Stimulated activated CD4-positive, alpha-beta T cell treated with anti-CD3 and anti-CD28 coated beads, Interleukin-4, amount 100 ng/mL, for 4 hours (primary cell): Measurements from ENCODE around the gene DOCK3.
A peak's percentile ranks its signal among the peaks of the same experiment; 100 is the strongest.
"Not testable (repeated sequence)": the region's sequence is repeated elsewhere in the genome, so short reads cannot be mapped to it uniquely, and the experiment has no call there.

Experiments used
- DNase-seq, 2 experiments: peaks; one replicate each; pipeline ENCODE4 v3.0.0-alpha.2; 2020

DOCK3 gene

GRCh38 chr3:51338632-51339031 lies 663.9 kb downstream of the DOCK3 start:
- no peak for DNase-seq

- no peak for DNase-seq
These were observed 665.5 kb downstream of the DOCK3 start for GRCh38 chr3:51340013-51340829.

DNA sequence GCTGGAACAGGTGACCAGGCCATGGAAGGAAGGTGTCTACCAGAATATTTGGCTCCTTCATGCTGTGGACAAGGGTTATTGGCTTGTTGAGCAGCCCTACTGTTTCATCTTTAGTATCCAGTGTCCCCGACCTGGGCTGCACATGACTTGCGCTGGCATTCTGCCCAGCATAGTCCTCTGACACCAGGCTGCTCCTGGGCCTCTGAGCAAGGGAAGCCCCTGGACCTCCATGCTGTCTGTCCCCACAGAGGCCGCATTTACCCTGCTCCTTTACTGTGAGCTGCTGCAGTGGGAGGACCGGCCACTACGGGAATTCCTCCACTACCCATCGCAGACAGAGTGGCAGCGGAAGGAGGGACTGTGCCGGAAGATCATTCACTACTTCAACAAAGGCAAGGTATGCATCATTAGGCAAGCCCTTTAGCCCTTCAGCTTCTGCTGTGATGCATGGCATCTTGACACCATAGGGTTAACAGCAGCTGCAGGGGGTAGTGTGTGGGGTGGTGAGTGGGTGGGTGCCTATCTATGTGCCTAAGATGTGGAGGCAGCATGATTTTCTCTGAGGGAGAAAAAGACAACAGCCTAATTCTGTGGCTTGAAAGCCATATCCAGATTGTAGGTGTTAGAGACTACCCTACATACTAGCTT lies 666.4 kb downstream of the DOCK3 start:
- no peak for DNase-seq

DNA sequence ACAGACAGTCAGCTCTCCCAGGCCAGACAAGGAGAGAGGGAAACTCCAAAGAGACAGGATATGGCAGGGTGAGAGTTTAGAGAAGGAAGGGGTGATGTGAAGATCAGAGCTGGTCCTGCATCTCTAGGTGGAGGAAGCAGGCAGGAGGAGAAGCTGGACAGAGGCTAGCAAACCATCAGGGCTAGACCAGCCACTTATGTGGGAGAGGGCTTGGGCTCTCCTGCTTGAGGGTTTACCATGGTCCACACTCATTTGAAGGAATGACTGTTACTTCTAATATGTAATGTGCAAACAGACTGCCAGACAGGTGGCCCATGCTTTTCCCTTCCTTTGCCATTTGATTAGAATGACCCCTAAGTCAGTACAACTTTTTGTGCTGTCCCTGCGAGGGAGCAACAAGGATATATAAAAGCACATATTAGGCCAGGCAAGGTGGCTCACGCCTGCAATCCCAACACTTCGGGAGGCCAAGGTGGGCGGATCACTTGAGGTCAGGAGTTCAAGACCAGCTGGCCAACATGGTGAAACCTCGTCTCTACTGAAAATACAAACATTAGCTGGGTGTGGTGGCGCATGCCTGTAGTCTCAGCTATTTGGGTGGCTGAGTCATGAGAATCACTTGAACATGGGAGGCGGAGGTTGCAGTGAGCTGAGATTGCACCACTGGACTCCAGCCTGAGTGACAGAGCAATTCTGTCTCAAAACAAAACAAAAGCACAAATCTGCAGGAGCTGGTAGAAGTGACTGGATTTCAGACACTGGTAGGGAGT lies 669.4 kb downstream of the DOCK3 start:
- DNase-seq, result no peak

GRCh38 chr3:51350751-51351150 lies 676.0 kb downstream of the DOCK3 start:
- DNase-seq, result no peak

GRCh38 chr3:51353131-51353530 lies 678.4 kb downstream of the DOCK3 start:
- no peak for DNase-seq

DNA sequence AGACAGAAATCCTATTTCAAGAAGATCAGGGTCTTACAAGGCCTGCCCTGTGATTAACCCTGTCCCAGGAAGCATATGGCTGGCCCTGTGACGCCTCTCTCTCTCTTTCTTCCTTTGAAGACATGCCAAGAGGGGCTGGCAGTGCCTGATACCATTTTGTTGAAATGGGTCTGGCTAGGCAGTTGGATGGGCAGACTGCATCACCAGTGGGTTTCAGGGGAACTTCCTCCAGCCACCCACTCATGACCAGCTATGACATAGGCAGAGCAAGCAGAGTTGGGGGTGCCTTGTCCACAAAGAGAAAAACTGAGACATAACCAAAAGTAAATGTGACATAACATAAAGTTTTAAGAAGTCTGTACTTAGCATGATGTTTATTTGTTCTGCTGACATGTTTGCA lies 679.0 kb downstream of the DOCK3 start:
- DNase-seq, result no peak

DNA sequence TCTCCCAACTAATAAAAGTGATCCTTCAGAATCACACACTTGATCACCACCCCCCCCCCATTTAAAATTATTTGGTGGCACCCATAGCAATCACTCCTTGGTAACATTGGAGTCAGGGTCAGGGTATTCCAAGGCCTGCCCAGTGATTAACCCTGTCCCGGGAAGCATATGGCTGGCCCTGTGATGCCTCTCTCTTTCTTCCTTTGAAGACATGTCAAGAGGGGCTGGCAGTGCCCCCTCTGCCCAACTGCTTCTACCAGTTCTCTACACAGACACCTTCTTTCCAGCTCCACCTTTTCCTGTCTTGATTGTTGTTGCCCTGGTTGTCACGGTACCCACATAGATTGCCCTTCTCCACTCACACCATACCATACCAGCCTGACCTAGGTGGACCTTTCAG lies 679.4 kb downstream of the DOCK3 start:
- no peak for DNase-seq

GRCh38 chr3:51354731-51355615 lies 680.2 kb downstream of the DOCK3 start:
- DNase-seq, result no peak

- DNase-seq, result no peak
These were observed 681.3 kb downstream of the DOCK3 start for GRCh38 chr3:51355891-51356578.

GRCh38 chr3:51357856-51358255 lies 683.1 kb downstream of the DOCK3 start:
- no peak for DNase-seq

GRCh38 chr3:51358981-51359380 lies 684.3 kb downstream of the DOCK3 start:
- DNase-seq, result no peak

DNA sequence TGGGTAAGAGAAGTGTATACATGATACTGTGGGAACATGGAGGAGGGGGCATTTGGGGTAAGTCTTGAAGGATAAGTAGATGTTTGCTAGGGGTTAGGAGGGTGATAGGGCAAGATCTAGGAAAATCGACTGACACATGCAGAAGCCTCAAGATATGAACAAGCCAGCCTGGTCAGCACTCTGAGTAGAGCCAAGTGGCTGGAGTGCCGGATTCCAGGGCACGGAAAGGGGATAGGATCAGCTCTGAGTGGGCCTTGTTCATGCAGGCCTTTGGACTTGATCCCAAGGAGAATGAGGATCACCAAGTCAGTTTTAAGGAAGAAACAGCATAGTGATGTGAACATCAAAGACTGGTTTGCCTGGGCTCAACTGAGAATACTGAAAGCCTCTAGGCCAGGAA lies 686.1 kb downstream of the DOCK3 start:
- DNase-seq, result no peak

GRCh38 chr3:51361746-51362145 lies 687.0 kb downstream of the DOCK3 start:
- DNase-seq, result no peak

- no peak for DNase-seq
These were observed 687.7 kb downstream of the DOCK3 start for GRCh38 chr3:51362476-51362875.

GRCh38 chr3:51368276-51368675 lies 693.5 kb downstream of the DOCK3 start:
- not testable (repeated sequence) for DNase-seq

GRCh38 chr3:51371943-51372557 lies 697.3 kb downstream of the DOCK3 start:
- DNase-seq, result peak in 1 of 2 experiments; percentile 29

GRCh38 chr3:51373658-51374421 lies 699.1 kb downstream of the DOCK3 start:
- DNase-seq, result no peak

DNA sequence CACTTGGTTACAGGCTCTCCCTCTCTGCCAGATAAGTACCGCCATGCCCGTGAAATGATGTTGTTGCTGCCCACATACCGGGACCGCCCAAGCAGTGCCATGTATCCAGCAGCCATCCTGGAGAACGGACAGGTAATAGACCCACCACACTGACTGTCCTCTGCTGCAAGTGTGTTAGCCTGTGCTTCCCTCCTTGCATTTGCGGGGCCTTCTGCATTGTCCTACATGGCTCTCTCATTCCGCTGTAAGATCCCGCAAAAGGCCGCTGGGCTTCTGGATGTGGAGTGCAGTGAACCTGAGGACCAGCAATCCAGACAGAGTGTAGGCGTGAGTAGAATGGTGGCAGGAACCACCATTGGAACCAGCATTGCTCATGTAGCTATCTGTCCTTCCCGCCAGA lies 699.7 kb downstream of the DOCK3 start:
- no peak for DNase-seq

- no peak for DNase-seq
These were observed 700.4 kb downstream of the DOCK3 start for GRCh38 chr3:51375136-51375535.

GRCh38 chr3:51375571-51375970 lies 700.8 kb downstream of the DOCK3 start:
- DNase-seq, result no peak
